Duodenal mucosa (tissue), 2 donors: ENCODE measurements around the gene SPTBN2.

Experiments used
- H3K27ac ChIP-seq: one replicate; pipeline ENCODE4 v1.7.0; 2013; ENCODE audit warnings: low read depth, low read length
- H3K27me3 ChIP-seq, 2 donors: one replicate each; pipeline ENCODE4 v1.7.0; 2013; ENCODE audit warnings: low read length in 2 of 2, control low read depth in 1 of 2; ENCODE audit not compliant: insufficient read depth in 2 of 2, control insufficient read depth in 1 of 2
- H3K36me3 ChIP-seq, 2 donors: one replicate each; pipeline ENCODE4 v1.7.0; 2013; ENCODE audit warnings: low read length in 2 of 2, control low read depth in 1 of 2; ENCODE audit not compliant: insufficient read depth in 2 of 2, control insufficient read depth in 1 of 2
- H3K4me1 ChIP-seq, 2 donors: one replicate each; pipeline ENCODE4 v1.7.0; 2013; ENCODE audit warnings: low read length in 2 of 2, control low read depth in 1 of 2; ENCODE audit not compliant: insufficient read depth in 2 of 2, control insufficient read depth in 1 of 2
- H3K4me3 ChIP-seq, 2 donors: one replicate each; pipeline ENCODE4 v1.7.0; 2013; ENCODE audit warnings: low read length in 2 of 2, low read depth in 1 of 2
- H3K9ac ChIP-seq, 2 donors: one replicate each; pipeline ENCODE4 v1.7.0; 2013; ENCODE audit warnings: low read length in 2 of 2, low read depth in 1 of 2
- H3K9me3 ChIP-seq, 2 donors: one replicate each; pipeline ENCODE4 v1.7.0; 2013; ENCODE audit warnings: low read length in 2 of 2, control low read depth in 1 of 2; ENCODE audit not compliant: control insufficient read depth in 1 of 2

The SPTBN2 gene

GRCh38 chr11:66728693-66729385, at the start of gene SPTBN2:
Gene SPTBN2 (minus strand): TSS chr11:66729216. CDS start chr11:66721240, 7,976 bp downstream.
- H3K9ac ChIP-seq, result no peak within 1 kb of the TSS
- H3K36me3 ChIP-seq, result no peaks in the 10 kb centered on the region
- no peak within 1 kb of the TSS for H3K27ac ChIP-seq
- no peaks in the 10 kb centered on the region for H3K9me3 ChIP-seq
- peak within 1 kb of the TSS; percentile 46 to 58 for H3K4me3 ChIP-seq
- H3K4me1 ChIP-seq, result peaks cover 10 to 17% of the 10 kb centered on the region in 2 donors
- H3K27me3 ChIP-seq, result peaks cover 46 to 55% of the 10 kb centered on the region in 2 donors

- Histone ChIP-seq H3K36me3 (no peaks in the 10 kb centered on the region), H3K9me3 (no peaks in the 10 kb centered on the region), H3K27me3 (no peaks in the 10 kb centered on the region), H3K27ac (no peak overlapping the region), H3K9ac (no peak overlapping the region), H3K4me1 (no peaks in the 10 kb centered on the region), H3K4me3 (no peak overlapping the region)
These were observed 39.8 kb upstream of the SPTBN2 start for GRCh38 chr11:66768818-66769217.

- Histone ChIP-seq H3K36me3 (no peaks in the 10 kb centered on the region), H3K9ac (no peak overlapping the region), H3K9me3 (no peaks in the 10 kb centered on the region), H3K27me3 (no peaks in the 10 kb centered on the region), H3K27ac (no peak overlapping the region), H3K4me3 (no peak overlapping the region), H3K4me1 (no peaks in the 10 kb centered on the region)
These were observed 39.1 kb upstream of the SPTBN2 start for GRCh38 chr11:66768088-66768521.

- H3K27me3 ChIP-seq, result no peaks in the 10 kb centered on the region
- H3K27ac ChIP-seq, result no peak overlapping the region
- no peaks in the 10 kb centered on the region for H3K36me3 ChIP-seq
- H3K4me1 ChIP-seq, result no peaks in the 10 kb centered on the region
- no peaks in the 10 kb centered on the region for H3K9me3 ChIP-seq
- H3K9ac ChIP-seq, result no peak overlapping the region
- no peak overlapping the region for H3K4me3 ChIP-seq
These were observed 38.6 kb upstream of the SPTBN2 start for GRCh38 chr11:66767666-66768065.

GRCh38 chr11:66766681-66767080, 37.7 kb upstream of the SPTBN2 start:
- H3K27ac ChIP-seq, result no peak overlapping the region
- no peak overlapping the region for H3K9ac ChIP-seq
- no peaks in the 10 kb centered on the region for H3K36me3 ChIP-seq
- H3K4me1 ChIP-seq, result no peaks in the 10 kb centered on the region
- H3K4me3 ChIP-seq, result no peak overlapping the region
- H3K9me3 ChIP-seq, result no peaks in the 10 kb centered on the region
- H3K27me3 ChIP-seq, result no peaks in the 10 kb centered on the region

GRCh38 chr11:66762088-66762487, 33.1 kb upstream of the SPTBN2 start:
- no peak overlapping the region for H3K27ac ChIP-seq
- no peaks in the 10 kb centered on the region for H3K4me1 ChIP-seq
- H3K9me3 ChIP-seq, result no peaks in the 10 kb centered on the region
- no peak overlapping the region for H3K4me3 ChIP-seq
- no peaks in the 10 kb centered on the region for H3K27me3 ChIP-seq
- H3K9ac ChIP-seq, result no peak overlapping the region
- H3K36me3 ChIP-seq, result no peaks in the 10 kb centered on the region

GRCh38 chr11:66752148-66752547, 23.1 kb upstream of the SPTBN2 start:
- Histone ChIP-seq H3K27me3 (no peaks in the 10 kb centered on the region), H3K36me3 (no peaks in the 10 kb centered on the region), H3K9ac (no peak overlapping the region), H3K9me3 (no peaks in the 10 kb centered on the region), H3K4me3 (no peak overlapping the region), H3K27ac (no peak overlapping the region), H3K4me1 (no peaks in the 10 kb centered on the region)

- H3K4me3 ChIP-seq, result no peak overlapping the region
- peaks cover 0 to 5% of the 10 kb centered on the region in 2 donors for H3K4me1 ChIP-seq
- no peaks in the 10 kb centered on the region for H3K9me3 ChIP-seq
- no peaks in the 10 kb centered on the region for H3K27me3 ChIP-seq
- H3K9ac ChIP-seq, result no peak overlapping the region
- no peak overlapping the region for H3K27ac ChIP-seq
- no peaks in the 10 kb centered on the region for H3K36me3 ChIP-seq
These were observed 20.1 kb upstream of the SPTBN2 start for GRCh38 chr11:66749091-66749490.

GRCh38 chr11:66747480-66747879, 18.5 kb upstream of the SPTBN2 start:
- Histone ChIP-seq H3K4me1 (peaks cover 6 to 9% of the 10 kb centered on the region in 2 donors), H3K36me3 (no peaks in the 10 kb centered on the region), H3K27ac (no peak overlapping the region), H3K27me3 (no peaks in the 10 kb centered on the region), H3K4me3 (no peak overlapping the region), H3K9ac (no peak overlapping the region), H3K9me3 (no peaks in the 10 kb centered on the region)

GRCh38 chr11:66745356-66746235, 16.6 kb upstream of the SPTBN2 start:
- Histone ChIP-seq H3K9me3 (no peaks in the 10 kb centered on the region), H3K4me3 (peak overlapping the region; percentile 84 to 90), H3K36me3 (no peaks in the 10 kb centered on the region), H3K9ac (peak overlapping the region; percentile 60 to 90), H3K27ac (peak overlapping the region; percentile 89), H3K27me3 (no peaks in the 10 kb centered on the region), H3K4me1 (peaks cover 6 to 9% of the 10 kb centered on the region in 2 donors)
